Measurements from ENCODE around the gene CABYR.

GRCh38 chr18:24160086-24160485 is 21.2 kb downstream of the CABYR start:
- no peak for TF ChIP-seq CHD2 (IDR thresholded peaks at IDR 0.05; ENCODE audit: low read length, partially characterized antibody)
- no peak for TF ChIP-seq CTCF (IDR thresholded peaks at IDR 0.05)
- no peak for TF ChIP-seq EP300 (IDR thresholded peaks at IDR 0.05; ENCODE audit: borderline replicate concordance in 1 of 2, low read depth in 1 of 2, low read length in 1 of 2)
- TF ChIP-seq SIN3A (IDR thresholded peaks at IDR 0.05; ENCODE audit: borderline replicate concordance, low read depth, low read length): no peak
- no peak for TF ChIP-seq PBX3 (IDR thresholded peaks at IDR 0.05)
- TF ChIP-seq USF2 (IDR thresholded peaks at IDR 0.05; ENCODE audit: borderline replicate concordance, low read depth, low read length): no peak
- no peak for TF ChIP-seq GATA2 (CRISPR knock-in tag; IDR thresholded peaks at IDR 0.05)
- no peak for TF ChIP-seq TAF1 (IDR thresholded peaks at IDR 0.05; ENCODE audit: borderline replicate concordance, low read depth, low read length)
- TF ChIP-seq ZBTB33 (IDR thresholded peaks at IDR 0.05; ENCODE audit: borderline replicate concordance, low read depth): no peak
- no peak for TF ChIP-seq GABPA (IDR thresholded peaks at IDR 0.05; ENCODE audit: low read depth)
- no peak for TF ChIP-seq POLR2AphosphoS5 (IDR thresholded peaks at IDR 0.05; ENCODE audit: low read depth, low read length)
- no peak for TF ChIP-seq MAX (IDR thresholded peaks at IDR 0.05; ENCODE audit: low read depth)
